ENCODE results near the gene CRY2. TPM values are rescaled to one million over a fixed set of nuclear protein-coding genes. Genes with fewer than 3 reads are reported as not detected.

The CRY2 gene
- total and polyA plus RNA-seq, 2 experiments from 2014 or later = 9.5 to 15.4 TPM

DNA sequence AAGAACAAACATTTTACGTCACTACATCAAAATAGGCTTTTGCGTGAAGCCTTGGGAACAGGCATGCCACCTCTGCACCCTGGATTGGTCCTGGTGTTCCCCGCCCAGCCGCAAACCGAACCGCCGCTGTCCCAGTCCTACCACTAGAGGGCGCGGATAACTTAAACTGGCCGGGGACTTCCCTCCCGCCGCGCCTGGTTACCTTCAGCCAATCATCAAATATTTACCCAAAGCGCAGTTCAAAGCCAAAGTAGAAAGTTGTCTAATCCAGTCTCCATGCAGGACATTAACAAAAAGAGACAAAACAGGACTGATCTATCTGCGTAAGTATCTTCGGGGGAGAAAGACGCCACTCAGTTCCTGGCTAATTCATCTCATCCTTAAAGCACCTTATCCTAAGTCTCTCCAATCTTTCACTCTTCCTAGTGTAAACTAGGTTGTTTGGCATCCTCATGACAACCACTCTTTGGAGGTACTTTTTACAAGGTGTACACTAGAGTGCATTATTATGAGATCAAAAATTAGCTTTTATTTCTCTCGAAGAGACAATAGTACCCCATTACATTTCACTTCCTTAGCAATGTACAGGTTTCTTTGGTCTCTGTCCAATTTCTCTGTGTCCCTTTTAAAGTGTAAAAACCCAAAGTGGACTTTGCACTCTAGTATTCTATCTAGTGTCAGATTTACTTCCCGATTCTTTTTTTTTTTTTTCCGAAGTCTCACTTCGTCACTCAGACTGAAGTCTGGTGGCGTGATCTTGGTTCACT, 3.9 kb upstream of the CRY2 start (continued):
- TF ChIP-seq, protein P1, sequence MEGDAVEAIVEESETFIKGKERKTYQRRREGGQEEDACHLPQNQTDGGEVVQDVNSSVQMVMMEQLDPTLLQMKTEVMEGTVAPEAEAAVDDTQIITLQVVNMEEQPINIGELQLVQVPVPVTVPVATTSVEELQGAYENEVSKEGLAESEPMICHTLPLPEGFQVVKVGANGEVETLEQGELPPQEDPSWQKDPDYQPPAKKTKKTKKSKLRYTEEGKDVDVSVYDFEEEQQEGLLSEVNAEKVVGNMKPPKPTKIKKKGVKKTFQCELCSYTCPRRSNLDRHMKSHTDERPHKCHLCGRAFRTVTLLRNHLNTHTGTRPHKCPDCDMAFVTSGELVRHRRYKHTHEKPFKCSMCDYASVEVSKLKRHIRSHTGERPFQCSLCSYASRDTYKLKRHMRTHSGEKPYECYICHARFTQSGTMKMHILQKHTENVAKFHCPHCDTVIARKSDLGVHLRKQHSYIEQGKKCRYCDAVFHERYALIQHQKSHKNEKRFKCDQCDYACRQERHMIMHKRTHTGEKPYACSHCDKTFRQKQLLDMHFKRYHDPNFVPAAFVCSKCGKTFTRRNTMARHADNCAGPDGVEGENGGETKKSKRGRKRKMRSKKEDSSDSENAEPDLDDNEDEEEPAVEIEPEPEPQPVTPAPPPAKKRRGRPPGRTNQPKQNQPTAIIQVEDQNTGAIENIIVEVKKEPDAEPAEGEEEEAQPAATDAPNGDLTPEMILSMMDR (conservative IDR thresholded peaks at IDR 0.05; ENCODE audit: low read depth in 2 of 2) = peak; percentile 90 to 95

- H3K4me1 ChIP-seq (ENCODE audit: insufficient read depth) = peaks cover 10% of the 10 kb centered on the region; the same call in 1 of the 2 replicates
- Mint-ChIP-seq H3K27me3 (ENCODE audit: insufficient read depth, low read depth, poor library complexity) (peaks cover 20% of the 10 kb centered on the region), H3K4me1 (peaks cover 14% of the 10 kb centered on the region; the same call in 2 of the 3 replicates), H3K27ac (no peak overlapping the region), H3K9me3 (no peaks in the 10 kb centered on the region), H3K36me3 (ENCODE audit: low read depth) (no peaks in the 10 kb centered on the region), H3K4me3 (no peak overlapping the region)
- no peaks in the 10 kb centered on the region for H3K9me2 ChIP-seq (ENCODE audit: insufficient read depth)
- peaks cover 35% of the 10 kb centered on the region for H3K27me3 ChIP-seq (ENCODE audit: insufficient read depth)
- H2AFZ ChIP-seq = no peak overlapping the region
- H3F3A ChIP-seq (replicated peaks; ENCODE audit: low read depth) = 0 out of 2 replicates have a peak, but pooled peaks cover 5% of the 10 kb centered on the region
- H3K4me2 ChIP-seq = no peak overlapping the region
- H3K79me2 ChIP-seq (replicated peaks; ENCODE audit: insufficient read depth) = peaks cover 10% of the 10 kb centered on the region
- peaks cover 7% of the 10 kb centered on the region; the same call in 1 of the 2 replicates for H4K20me1 ChIP-seq (replicated peaks; ENCODE audit: insufficient read depth)
- ATAC-seq = no peak
- DNase-seq (ENCODE audit: low spot score) = no peak
- no peak overlapping the region for H3K4me3 ChIP-seq
- no peaks in the 10 kb centered on the region for H3K36me3 ChIP-seq (ENCODE audit: insufficient read depth)
- H3K27ac ChIP-seq (ENCODE audit: low read depth) = no peak overlapping the region
- TF ChIP-seq, protein P1 (conservative IDR thresholded peaks at IDR 0.05; ENCODE audit: low read depth in 2 of 2) = no peak
- TF ChIP-seq EZH2 (IDR thresholded peaks at IDR 0.05; ENCODE audit: low read depth, unreplicated experiment) (no peak), ZNF114 (CRISPR knock-in tag; IDR thresholded peaks at IDR 0.05) (no peak), NANOG (IDR thresholded peaks at IDR 0.05; ENCODE audit: borderline replicate concordance) (no peak), CREB1 (CRISPR knock-in tag; IDR thresholded peaks at IDR 0.05; ENCODE audit: low read depth) (no peak)
- TF ChIP-seq, protein P2, sequence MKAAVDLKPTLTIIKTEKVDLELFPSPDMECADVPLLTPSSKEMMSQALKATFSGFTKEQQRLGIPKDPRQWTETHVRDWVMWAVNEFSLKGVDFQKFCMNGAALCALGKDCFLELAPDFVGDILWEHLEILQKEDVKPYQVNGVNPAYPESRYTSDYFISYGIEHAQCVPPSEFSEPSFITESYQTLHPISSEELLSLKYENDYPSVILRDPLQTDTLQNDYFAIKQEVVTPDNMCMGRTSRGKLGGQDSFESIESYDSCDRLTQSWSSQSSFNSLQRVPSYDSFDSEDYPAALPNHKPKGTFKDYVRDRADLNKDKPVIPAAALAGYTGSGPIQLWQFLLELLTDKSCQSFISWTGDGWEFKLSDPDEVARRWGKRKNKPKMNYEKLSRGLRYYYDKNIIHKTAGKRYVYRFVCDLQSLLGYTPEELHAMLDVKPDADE (IDR thresholded peaks at IDR 0.05) = no peak
Measured at GRCh38 chr11:45844822-45845578, 2.3 kb upstream of the CRY2 start.

Data from GM23338 (cell line).